Kidney epithelial cell (primary cell): ENCODE results near the gene EFCAB6. TPM values are rescaled to one million over a fixed set of nuclear protein-coding genes. Genes with fewer than 3 reads are reported as not detected.

ENCODE experiments used
- DNase-seq: peaks from one replicate; pipeline ENCODE4 v3.0.0-alpha.2; 2010; ENCODE audit warnings: low read depth
- H3K27me3 ChIP-seq: 2 replicates; pipeline ENCODE4 v1.6.0; 2011; ENCODE audit warnings: low read length; ENCODE audit not compliant: control insufficient read depth, insufficient read depth
- H3K36me3 ChIP-seq: 2 replicates; pipeline ENCODE4 v1.5.1; 2011; ENCODE audit warnings: low read length; ENCODE audit not compliant: control insufficient read depth, insufficient read depth
- H3K4me3 ChIP-seq: 2 replicates; pipeline ENCODE4 v1.5.1; 2011; ENCODE audit warnings: low read depth, mild to moderate bottlenecking, control low read depth, low read length
- total RNA-seq: library from RNA; depleted of rRNA; stranded (reverse); fragments of >200 nt; gene quantifications from 2 replicates; pipeline ENCODE4 v1.2.3, GENCODE V29; 2015
- TF ChIP-seq, protein P1 (sequence below): IDR thresholded peaks from 2 replicates; pipeline ENCODE4 v1.5.1; 2011; ENCODE audit warnings: mild to moderate bottlenecking, moderate library complexity, low read length, control low read depth, inconsistent platforms; ENCODE audit not compliant: insufficient read depth, poor library complexity, severe bottlenecking

Gene EFCAB6
- total RNA-seq, 1 donor from 2014 or later, result 2.3 TPM

DNA sequence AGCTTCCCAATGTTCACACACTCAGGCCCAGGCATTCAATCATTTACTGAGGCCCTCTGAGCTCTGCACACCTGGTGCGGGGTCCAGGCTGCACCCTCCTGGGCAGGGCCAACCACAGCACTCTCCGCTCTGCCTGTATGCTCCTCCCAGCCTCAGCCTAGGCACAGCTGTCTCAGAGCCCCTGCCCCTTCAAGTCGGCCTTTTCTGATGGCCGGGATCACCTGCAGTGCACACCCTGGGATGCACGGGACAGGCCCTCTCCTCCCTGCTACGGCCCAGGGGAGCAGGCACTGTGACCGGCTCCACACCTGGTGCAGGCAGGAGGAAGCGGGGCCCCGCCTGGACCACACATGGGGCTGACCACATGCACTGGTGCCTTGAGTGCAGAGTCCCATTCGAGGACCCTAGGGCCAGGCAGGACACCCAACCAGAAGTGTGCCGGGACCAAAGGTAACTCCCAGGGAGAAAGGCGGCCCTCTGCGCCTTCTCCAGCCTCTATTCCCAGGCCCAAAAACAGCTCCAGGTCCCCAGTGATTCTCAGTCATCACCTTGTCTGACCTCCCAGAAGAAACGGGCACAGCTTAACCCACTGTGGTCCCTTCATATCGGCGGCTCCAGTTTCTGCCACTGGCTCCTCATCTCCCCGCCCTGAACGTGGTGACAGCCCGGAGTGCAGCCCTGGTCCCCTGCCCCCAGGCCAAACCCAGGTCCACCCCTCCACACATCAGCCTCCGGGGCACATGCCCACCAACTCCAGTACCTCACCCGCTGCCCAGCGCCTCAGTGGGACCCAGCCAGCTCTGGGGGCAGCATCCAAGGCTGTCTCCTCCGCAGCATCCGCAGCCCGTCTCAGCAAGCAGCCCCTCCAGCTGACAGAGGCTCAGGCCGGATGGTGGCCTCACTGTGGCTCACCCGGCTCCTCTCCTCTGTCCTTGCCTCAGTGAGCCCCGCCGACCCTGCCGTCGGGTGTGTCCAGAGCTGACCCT lies 32.7 kb upstream of the EFCAB6 start:
- DNase-seq, result no peak
- TF ChIP-seq, protein P1, sequence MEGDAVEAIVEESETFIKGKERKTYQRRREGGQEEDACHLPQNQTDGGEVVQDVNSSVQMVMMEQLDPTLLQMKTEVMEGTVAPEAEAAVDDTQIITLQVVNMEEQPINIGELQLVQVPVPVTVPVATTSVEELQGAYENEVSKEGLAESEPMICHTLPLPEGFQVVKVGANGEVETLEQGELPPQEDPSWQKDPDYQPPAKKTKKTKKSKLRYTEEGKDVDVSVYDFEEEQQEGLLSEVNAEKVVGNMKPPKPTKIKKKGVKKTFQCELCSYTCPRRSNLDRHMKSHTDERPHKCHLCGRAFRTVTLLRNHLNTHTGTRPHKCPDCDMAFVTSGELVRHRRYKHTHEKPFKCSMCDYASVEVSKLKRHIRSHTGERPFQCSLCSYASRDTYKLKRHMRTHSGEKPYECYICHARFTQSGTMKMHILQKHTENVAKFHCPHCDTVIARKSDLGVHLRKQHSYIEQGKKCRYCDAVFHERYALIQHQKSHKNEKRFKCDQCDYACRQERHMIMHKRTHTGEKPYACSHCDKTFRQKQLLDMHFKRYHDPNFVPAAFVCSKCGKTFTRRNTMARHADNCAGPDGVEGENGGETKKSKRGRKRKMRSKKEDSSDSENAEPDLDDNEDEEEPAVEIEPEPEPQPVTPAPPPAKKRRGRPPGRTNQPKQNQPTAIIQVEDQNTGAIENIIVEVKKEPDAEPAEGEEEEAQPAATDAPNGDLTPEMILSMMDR, result no peak
- Histone ChIP-seq H3K27me3 (peaks cover 5% of the 10 kb centered on the region), H3K4me3 (no peak overlapping the region), H3K36me3 (no peaks in the 10 kb centered on the region)

DNA sequence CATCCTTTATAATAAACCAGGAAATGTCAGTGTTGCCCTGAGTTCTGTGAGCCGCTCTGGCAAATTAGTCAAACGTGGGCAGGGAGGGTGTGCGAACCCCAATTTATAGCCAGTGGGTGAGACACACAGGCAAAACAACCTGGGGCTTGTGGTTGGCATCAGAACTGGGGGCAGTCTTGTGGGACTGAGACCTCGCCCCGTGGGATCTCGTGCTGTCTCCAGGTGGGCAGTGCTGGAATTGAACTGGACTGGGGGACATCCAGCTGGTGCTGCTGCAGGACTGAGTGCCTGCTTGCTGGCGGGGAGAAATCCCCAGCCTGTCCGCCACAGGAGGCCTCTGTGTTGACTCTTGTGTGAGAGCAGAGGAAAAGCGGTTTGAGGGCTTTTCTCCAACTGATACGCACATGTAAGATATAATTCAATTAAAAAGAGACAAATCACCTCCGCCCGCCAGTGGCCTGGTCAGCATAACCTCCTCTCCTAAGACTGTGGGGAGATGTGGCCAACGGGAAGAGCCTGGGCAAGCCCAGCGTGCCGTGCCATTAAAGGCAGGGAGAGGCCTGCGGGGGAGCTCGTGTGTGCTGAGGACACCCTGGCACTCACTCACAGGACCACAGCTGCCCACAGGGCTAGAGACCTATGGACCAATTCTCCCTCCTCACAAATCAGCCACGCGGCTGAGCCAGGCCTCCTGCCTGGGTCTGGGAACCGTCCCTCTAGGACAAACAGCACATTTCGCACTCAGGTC lies 31.9 kb upstream of the EFCAB6 start:
- DNase-seq, result no peak
- no peaks in the 10 kb centered on the region for H3K36me3 ChIP-seq
- no peak overlapping the region for H3K4me3 ChIP-seq
- peaks cover 5% of the 10 kb centered on the region for H3K27me3 ChIP-seq
- TF ChIP-seq, protein P1, result no peak

DNA sequence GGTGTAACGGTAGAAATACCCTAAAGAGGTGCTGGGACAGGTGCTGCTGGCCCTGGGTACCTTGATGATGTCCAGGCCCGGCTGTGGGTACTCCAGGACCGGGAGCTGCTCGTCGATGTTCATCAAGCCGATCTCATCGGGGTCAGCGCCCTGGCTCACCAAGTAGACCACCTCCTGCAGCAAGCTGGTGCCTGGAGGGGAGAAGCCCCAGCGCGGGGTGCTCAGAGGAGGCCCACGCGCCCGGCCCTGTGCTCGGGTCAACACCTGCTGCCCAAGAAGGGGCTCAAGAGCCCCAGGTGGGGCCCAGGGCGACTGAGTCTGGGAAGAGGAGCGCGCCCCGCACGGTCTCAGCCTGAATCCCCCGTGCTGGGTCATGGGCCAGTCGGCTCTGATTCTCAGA lies 29.6 kb upstream of the EFCAB6 start:
- TF ChIP-seq, protein P1, result no peak

DNA sequence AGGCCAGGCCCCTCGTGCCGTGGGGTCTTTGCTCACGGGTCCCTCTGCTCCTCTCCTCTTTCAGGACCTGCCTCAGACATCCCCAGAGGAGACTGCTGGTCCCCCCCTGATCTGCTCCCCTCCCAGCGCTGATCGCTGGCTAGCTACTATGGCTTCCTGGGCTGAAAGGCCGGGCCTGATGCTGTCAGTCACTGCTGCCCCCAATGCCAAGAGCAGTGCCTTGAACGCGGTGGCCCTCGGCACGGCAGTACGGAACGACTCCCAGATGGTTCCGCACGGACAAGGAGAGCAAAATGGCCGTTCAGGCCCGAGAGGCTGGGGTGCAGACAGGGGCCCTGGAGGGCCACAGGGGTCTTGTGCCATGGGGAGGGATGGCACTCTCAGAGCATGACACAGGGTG lies 28.7 kb upstream of the EFCAB6 start:
- H3K36me3 ChIP-seq, result no peaks in the 10 kb centered on the region
- no peak overlapping the region for H3K4me3 ChIP-seq
- H3K27me3 ChIP-seq, result peaks cover 3% of the 10 kb centered on the region
- TF ChIP-seq, protein P1, result no peak
- DNase-seq, result no peak

More for the DNA sequence above, 29.6 kb upstream of the EFCAB6 start:
- Histone ChIP-seq H3K36me3 (no peaks in the 10 kb centered on the region), H3K4me3 (no peak overlapping the region), H3K27me3 (peaks cover 5% of the 10 kb centered on the region)
- DNase-seq, result no peak

DNA sequence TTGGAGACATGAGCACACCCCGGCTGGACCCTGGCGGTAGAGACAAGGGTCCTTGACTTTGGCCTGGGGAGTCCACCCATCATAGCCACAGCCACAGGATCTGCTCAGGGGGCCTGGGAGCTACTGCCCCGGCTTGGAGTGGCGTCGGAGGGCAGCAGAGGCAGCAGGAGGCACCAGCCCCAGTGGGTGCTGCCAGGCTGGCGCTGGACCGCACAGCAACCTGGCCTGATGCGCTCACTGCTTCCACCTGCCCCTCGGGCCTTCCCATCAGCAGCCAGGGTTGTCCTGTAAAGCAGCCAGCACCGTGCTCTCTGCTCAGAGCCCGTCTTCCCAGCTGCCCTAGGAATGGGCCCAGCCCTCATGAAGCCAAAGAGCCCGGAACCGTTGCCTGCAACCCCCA lies 28.3 kb upstream of the EFCAB6 start:
- no peaks in the 10 kb centered on the region for H3K36me3 ChIP-seq
- TF ChIP-seq, protein P1, result no peak
- no peak for DNase-seq
- H3K27me3 ChIP-seq, result peaks cover 6% of the 10 kb centered on the region
- no peak overlapping the region for H3K4me3 ChIP-seq
